GM21390 (cell line): ENCODE measurements around the gene GPNMB.
"Not testable (repeated sequence)": the region's sequence is repeated elsewhere in the genome, so short reads cannot be mapped to it uniquely, and the experiment has no call there.

Experiments
- ATAC-seq: cut with Tn5 transposase; IDR thresholded peaks from one replicate; pipeline ENCODE4 v1.9.1; 2021; ENCODE audit not compliant: unreplicated experiment

The GPNMB gene

DNA sequence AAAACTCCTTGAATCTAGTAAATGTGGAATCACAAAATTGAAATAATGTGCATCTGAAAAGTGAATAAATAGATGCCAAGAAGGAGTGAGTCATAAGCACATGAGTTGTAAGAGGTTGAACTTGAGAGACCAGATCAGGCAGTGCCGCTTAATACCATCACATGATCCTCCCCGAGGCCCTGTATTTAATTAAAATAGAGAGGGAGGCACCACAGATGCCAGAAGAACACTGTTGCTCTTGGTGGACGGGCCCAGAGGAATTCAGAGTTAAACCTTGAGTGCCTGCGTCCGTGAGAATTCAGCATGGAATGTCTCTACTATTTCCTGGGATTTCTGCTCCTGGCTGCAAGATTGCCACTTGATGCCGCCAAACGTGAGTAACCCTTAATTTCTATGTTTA lies at the start of gene GPNMB:
Gene GPNMB (plus strand): TSS at position 221 of the 400 bp plus-strand sequence. CDS start 83 bp downstream, at position 304.
- no peak for ATAC-seq

GRCh38 chr7:23197745-23198144 lies 48.8 kb upstream of the GPNMB start:
- not testable (repeated sequence) for ATAC-seq

GRCh38 chr7:23200331-23200730 lies 46.2 kb upstream of the GPNMB start:
- no peak for ATAC-seq

- ATAC-seq: no peak
Observed at GRCh38 chr7:23204241-23204640, 42.3 kb upstream of the GPNMB start.

DNA sequence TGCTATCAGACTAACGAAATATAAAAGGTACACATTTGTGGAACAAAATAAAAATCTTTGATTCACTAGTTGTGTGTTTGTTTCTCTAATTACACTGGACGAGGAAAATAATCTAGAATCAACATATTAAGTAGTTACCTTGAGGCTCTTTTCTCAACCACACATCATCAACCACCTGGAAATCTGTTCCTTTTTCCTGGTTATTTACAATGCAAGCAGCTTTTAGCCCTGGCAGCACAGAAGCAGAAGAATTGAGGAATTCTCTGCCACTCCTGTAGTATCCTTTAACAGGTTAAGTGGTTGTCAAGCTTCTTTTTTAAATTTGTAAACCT lies 41.0 kb upstream of the GPNMB start:
- ATAC-seq: no peak

DNA sequence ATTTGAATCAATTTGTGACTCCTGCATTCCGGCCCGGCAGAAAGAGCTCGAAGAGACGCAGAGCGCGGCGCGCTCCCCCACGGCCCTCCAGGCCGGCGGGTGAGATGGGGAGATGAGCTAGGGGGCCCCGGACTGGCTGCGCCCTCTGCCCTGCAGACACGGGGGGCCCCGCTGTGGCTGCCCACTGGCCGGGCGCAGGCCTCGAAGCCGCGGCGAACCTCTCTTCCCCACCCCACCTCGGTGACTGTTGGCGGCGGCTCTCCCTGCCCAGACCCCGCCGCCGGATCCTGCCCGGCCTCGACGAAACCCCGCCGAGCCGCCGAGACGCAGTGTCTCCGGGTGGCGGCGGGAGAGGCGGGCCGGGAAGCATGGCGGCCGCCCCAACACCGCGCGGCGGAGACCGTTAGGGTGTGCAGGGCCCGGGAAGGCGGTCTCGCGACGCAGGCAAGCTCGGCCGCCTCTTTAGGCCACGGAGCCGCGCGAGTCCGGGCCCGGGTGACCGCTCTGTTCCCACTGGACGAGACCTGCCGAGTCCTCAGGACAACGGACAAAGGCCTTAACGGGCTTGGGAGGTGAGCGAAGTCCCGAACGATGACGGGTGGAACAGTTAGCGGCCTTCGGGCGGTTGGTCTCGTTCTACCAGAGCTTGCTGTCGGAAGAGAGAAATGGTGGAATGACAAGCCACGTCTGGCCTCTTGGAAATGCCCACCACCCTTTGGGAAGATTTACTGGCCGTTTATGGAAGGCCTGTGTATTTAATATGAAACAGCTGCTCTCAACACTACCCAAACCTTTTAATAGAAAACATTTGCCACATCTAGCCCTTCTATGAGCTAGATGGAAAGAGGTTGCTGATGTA lies 40.4 kb upstream of the GPNMB start:
- ATAC-seq: no peak

DNA sequence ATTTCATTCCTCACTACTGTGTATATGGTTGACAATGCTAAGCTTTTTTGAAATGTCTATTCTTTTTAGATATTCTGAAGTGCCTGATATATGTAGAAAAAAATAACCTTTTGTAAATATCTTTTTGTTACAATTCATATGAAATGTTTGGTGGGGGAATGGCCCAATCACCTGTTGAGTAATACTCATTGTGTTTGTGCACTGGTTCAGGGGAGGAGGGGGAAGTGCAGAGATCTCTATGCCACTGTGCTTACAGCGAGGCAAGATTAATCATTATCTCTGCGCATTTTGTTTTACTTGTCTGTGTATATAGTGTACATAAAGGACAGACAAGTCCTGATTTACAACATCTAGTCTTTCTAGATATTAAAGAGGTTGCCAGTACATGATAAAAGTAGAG lies 39.6 kb upstream of the GPNMB start:
- ATAC-seq: no peak

- no peak for ATAC-seq
Observed at GRCh38 chr7:23207884-23208283, 38.7 kb upstream of the GPNMB start.

- no peak for ATAC-seq
Observed at GRCh38 chr7:23208316-23208715, 38.3 kb upstream of the GPNMB start.

DNA sequence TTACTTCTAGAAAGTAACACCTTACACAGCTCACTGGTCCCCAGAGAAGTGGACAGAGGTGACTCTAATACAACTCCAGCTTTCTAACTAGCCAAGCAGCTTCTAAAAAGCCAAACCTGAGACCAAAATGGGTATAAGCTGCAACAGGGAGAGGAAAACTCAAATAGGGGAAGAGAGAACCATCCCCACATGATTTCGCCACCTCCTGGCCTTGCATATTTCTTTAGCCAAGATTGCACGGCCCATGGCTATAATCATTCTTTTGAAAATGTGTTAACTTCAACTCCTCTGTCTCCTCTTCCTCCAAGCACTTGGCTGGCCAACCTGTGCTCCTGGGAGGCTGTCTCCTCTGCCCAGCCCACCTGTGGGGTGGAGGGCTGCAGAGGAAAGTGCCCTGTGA lies 36.1 kb upstream of the GPNMB start:
- no peak for ATAC-seq

- no peak for ATAC-seq
Observed at GRCh38 chr7:23211589-23211988, 35.0 kb upstream of the GPNMB start.

DNA sequence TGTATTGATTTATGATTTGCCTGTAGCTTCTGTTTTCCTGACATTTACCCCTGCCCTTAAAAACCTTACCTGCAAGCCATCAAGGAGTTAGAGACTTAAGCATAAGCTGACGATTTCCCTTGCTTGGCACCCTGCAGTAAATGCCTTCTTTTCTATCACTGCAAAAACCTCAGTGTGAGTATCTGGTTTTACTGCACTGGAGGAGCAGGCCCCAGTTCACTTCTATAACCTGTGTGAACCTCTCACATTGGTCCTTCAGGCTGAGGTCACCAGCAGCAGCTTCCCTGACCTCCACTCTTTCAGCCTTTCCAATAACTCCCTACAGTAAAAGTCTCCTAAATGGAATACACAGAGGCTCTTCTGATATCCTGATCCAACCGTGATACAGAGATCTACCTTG lies 34.2 kb upstream of the GPNMB start:
- no peak for ATAC-seq

DNA sequence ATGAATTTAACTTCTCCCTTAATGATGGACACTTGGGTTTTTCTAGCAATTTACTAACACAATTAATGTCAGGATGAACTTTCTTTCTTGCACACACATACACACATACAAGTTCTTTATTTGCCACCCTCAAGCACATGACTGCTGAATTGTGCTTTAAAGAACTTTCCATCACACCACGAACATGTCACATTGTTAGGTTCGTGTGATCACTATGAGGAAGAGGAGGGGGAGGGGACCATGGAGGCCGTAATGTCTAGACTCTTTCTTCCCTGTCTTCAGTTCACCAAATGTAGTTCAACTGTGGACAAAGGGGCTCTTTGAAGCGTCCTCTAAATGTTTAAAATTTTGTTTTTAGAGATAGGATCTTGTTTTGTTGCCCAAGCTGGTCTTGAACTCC lies 33.7 kb upstream of the GPNMB start:
- no peak for ATAC-seq

DNA sequence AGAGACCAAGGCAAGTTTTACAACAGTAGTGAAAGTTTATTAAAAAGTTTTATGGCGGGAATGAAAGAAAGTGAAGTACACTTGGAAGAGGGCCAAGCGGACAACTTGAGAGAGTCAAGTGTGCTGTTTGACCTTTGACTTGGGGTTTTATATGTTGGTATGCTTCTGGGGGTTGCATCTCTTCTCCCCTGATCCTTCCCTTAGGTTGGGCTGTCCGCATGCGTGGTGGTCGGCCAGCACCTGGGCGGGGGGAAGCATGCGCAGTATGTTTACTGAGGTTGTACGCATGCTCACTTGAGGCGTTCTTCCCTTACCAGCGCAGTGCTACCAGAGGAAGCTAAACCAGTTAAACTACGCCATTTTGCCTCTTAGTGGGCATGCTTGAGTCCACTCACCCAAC lies 32.8 kb upstream of the GPNMB start:
- ATAC-seq: no peak

GRCh38 chr7:23214423-23214822 lies 32.2 kb upstream of the GPNMB start:
- no peak for ATAC-seq

GRCh38 chr7:23214938-23215337 lies 31.6 kb upstream of the GPNMB start:
- ATAC-seq: no peak

- ATAC-seq: no peak
Observed at GRCh38 chr7:23216021-23216420, 30.6 kb upstream of the GPNMB start.

- no peak for ATAC-seq
Observed at GRCh38 chr7:23218196-23218595, 28.4 kb upstream of the GPNMB start.

DNA sequence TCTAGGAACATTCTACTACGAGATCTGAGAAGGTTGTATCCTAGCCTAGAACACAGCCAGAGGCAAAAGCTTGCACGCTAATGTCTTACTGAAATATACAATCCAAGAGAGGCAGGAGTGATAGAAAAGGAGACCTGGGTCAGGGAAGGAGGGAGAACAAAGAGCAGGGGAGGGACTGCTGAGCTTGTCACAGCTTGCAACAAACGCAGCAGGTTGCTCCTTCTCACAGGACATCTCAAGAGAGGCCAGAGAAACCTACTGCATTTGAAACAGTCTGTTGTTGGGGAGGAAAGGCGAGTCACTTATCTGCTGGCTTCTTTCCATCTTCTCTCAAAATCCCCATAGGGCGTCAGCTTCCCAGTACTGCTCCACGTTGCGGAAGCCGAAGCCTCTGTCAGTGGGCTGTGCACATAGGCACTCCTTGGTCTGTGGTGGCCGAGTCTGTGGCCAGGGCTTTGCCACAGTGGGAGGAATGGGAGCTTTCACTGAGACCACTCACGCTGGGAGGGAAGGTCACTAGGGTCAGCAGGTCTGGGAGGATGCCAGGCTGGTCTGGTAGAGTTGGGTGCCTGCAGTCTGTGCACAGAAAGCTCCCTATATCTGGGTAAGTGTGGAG lies 25.8 kb upstream of the GPNMB start:
- no peak for ATAC-seq

- ATAC-seq: no peak
Observed at GRCh38 chr7:23222439-23223030, 24.0 kb upstream of the GPNMB start.

- ATAC-seq: not testable (repeated sequence)
Observed at GRCh38 chr7:23224364-23224763, 22.2 kb upstream of the GPNMB start.

DNA sequence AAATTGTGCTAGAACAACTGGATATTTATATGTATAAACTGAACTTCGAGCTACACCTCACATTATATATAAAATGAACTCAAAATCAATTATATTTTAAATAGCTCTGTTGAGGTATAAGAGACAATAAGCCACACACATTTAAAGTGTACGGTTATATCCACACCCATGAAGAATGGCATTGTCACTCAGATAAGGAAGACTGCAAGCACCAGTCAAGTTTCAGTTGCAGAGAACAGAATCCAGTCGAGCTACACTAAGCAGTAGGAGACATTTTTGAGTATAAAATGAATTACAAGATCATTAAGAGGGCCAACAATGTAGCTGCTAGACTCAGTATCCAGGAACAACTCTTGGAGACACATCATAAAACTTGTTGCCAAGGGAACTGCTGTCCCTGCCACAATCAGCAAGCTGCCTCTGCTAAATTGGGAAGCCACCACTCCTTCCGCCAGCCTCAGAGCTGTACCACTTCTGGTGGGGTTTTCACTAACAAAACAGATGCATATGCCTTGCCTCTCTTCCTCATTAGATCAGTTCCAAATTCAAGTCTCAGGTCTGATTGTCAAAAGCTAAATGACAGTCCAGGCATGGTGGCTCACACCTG lies 19.6 kb upstream of the GPNMB start:
- ATAC-seq: no peak
